CD14-positive monocyte (primary cell): ENCODE data around the gene TCP1. TPM values are rescaled to one million over a fixed set of nuclear protein-coding genes. Genes with fewer than 3 reads are reported as not detected.

Experiments
- DNase-seq, 3 donors: peaks; one replicate each; pipeline ENCODE4 v3.0.0-alpha.2; 2011 to 2022
- H2AFZ ChIP-seq: 2 replicates; pipeline ENCODE4 v1.6.0; 2012; ENCODE audit warnings: mild to moderate bottlenecking, low read depth, low read length, inconsistent platforms; ENCODE audit not compliant: insufficient read depth, poor library complexity, severe bottlenecking
- H3K27ac ChIP-seq, 2 donors: 1 replicate in 1 of 2; 2 replicates in 1 of 2; pipeline ENCODE4 v1.5.1; 2012 to 2013; ENCODE audit warnings: low read length in 2 of 2, control low read depth in 1 of 2, inconsistent platforms in 1 of 2, low read depth in 1 of 2, mild to moderate bottlenecking in 1 of 2
- H3K27me3 ChIP-seq, 2 donors: one replicate each; pipeline versions ENCODE4 v1.6.0 to v1.6.1; 2011 to 2013; ENCODE audit warnings: low read length in 2 of 2; ENCODE audit not compliant: control insufficient read depth in 2 of 2, insufficient read depth in 2 of 2
- H3K36me3 ChIP-seq, 2 donors: replicated peaks in 1 of 2; 1 replicate in 1 of 2; 2 replicates in 1 of 2; pipeline versions ENCODE4 v1.5.1 to v1.6.1; 2012 to 2013; ENCODE audit warnings: low read length in 2 of 2, control low read depth in 1 of 2, inconsistent platforms in 1 of 2, mild to moderate bottlenecking in 1 of 2; ENCODE audit not compliant: insufficient read depth in 2 of 2, control insufficient read depth in 1 of 2
- H3K4me1 ChIP-seq, 2 donors: 1 replicate in 1 of 2; 2 replicates in 1 of 2; pipeline versions ENCODE4 v1.5.1 to v1.6.1; 2012 to 2013; ENCODE audit warnings: low read length in 2 of 2, control low read depth in 1 of 2, inconsistent platforms in 1 of 2, mild to moderate bottlenecking in 1 of 2, moderate library complexity in 1 of 2; ENCODE audit not compliant: insufficient read depth in 2 of 2, control insufficient read depth in 1 of 2
- H3K4me2 ChIP-seq: replicated peaks from 2 replicates; pipeline ENCODE3; 2012; ENCODE audit warnings: low read length, moderate library complexity, mild to moderate bottlenecking; ENCODE audit not compliant: poor library complexity, severe bottlenecking; ENCODE audit errors: extremely low read depth
- H3K4me3 ChIP-seq, 3 experiments: fragments of 200-600 bp in 1 of 3; sonication (generic) in 1 of 3; replicated peaks in 1 of 3; 1 replicate in 2 of 3; 2 replicates in 1 of 3; pipeline ENCODE4 v1.5.1; 2011 to 2013; ENCODE audit warnings: low read length in 3 of 3, mild to moderate bottlenecking in 3 of 3, control low read depth in 2 of 3, low read depth in 2 of 3, inconsistent platforms in 1 of 3, moderate library complexity in 1 of 3
- H3K79me2 ChIP-seq: 2 replicates; pipeline ENCODE4 v1.6.0; 2012; ENCODE audit warnings: mild to moderate bottlenecking, control low read depth, inconsistent platforms, low read length, moderate library complexity; ENCODE audit not compliant: insufficient read depth
- H3K9ac ChIP-seq: 2 replicates; pipeline ENCODE4 v1.6.0; 2017; ENCODE audit warnings: low read length, mild to moderate bottlenecking; ENCODE audit not compliant: insufficient read depth, poor library complexity, severe bottlenecking
- H3K9me3 ChIP-seq, 2 donors: replicated peaks in 1 of 2; 1 replicate in 1 of 2; 2 replicates in 1 of 2; pipeline versions ENCODE4 v1.5.1 to v1.6.1; 2012 to 2013; ENCODE audit warnings: low read length in 2 of 2, control low read depth in 1 of 2; ENCODE audit not compliant: control insufficient read depth in 1 of 2, insufficient read depth in 1 of 2
- H4K20me1 ChIP-seq: 2 replicates; pipeline ENCODE4 v1.6.0; 2012; ENCODE audit warnings: mild to moderate bottlenecking, low read length, control low read depth, moderate library complexity; ENCODE audit not compliant: insufficient read depth
- H3K27ac Mint-ChIP-seq, 7 donors: one replicate each; pipeline ENCODE4 v1.8.0; 2020; ENCODE audit warnings: mild to moderate bottlenecking in 7 of 7, mixed read lengths in 7 of 7, moderate library complexity in 6 of 7, inconsistent platforms in 2 of 7
- H3K27me3 Mint-ChIP-seq, 3 donors: one replicate each; pipeline ENCODE4 v1.8.0; 2021 to 2022; ENCODE audit warnings: low read depth in 3 of 3, mild to moderate bottlenecking in 3 of 3, mixed read lengths in 3 of 3, moderate library complexity in 3 of 3, inconsistent platforms in 1 of 3
- H3K36me3 Mint-ChIP-seq, 2 donors: one replicate each; pipeline ENCODE4 v1.8.0; 2020; ENCODE audit warnings: mixed read lengths in 2 of 2, inconsistent platforms in 1 of 2, mild to moderate bottlenecking in 1 of 2
- H3K4me1 Mint-ChIP-seq: one replicate; pipeline ENCODE4 v1.8.0; 2020; ENCODE audit warnings: mild to moderate bottlenecking, mixed read lengths
- H3K4me3 Mint-ChIP-seq, 2 donors: one replicate each; pipeline ENCODE4 v1.8.0; 2020; ENCODE audit warnings: mild to moderate bottlenecking in 2 of 2, mixed read lengths in 2 of 2, moderate library complexity in 1 of 2
- H3K9me3 Mint-ChIP-seq, 7 donors: one replicate each; pipeline ENCODE4 v1.8.0; 2020 to 2022; ENCODE audit warnings: mixed read lengths in 7 of 7, mild to moderate bottlenecking in 6 of 7, moderate library complexity in 6 of 7, inconsistent platforms in 2 of 7
- CTCF ChIP-seq: fragments of 200-600 bp; IDR thresholded peaks from one replicate; pipeline ENCODE4 v1.8.0; 2022; ENCODE audit warnings: antibody characterized with exemption, mild to moderate bottlenecking
- WGBS: methylation state at CpG from one replicate; pipeline ENCODE4 v1.1.5; 2013; ENCODE audit warnings: missing lambda C conversion rate; ENCODE audit not compliant: insufficient coverage; 5-methylcytosine and 5-hydroxymethylcytosine counted together
- intact Hi-C, 2 donors: fragments of 100-400 bp; cut with micrococcal nuclease; formaldehyde crosslinking; loops; one replicate each; pipeline versions ENCODE4 v1.15.0 to v1.15.1; 2023
- polyA plus RNA-seq, 3 donors: library from polyadenylated mRNA; depleted of rRNA in 1 of 3; unstranded in 2 of 3; stranded (reverse) in 1 of 3; fragments of 300-500 nt in 2 of 3; fragments of >200 nt in 1 of 3; fragmentation: Illumina TruSeq in 2 of 3; gene quantifications; 1 replicate in 2 of 3; 2 replicates in 1 of 3; pipeline ENCODE4 v1.2.3, GENCODE V29; 2012 to 2021

Gene TCP1
- polyA plus RNA-seq, 3 donors: 44.5 to 79.5 (median 69.3) TPM

- DNase-seq: peak; percentile 47 to 82 (median 60)
- Histone ChIP-seq H3K27ac (peak overlapping the region; percentile 95 to 96), H2AFZ (peak overlapping the region; percentile 99), H3K4me2 (peak overlapping the region; percentile 90), H3K4me3 (peak overlapping the region; percentile 83 to 93 (median 90)), H3K9me3 (no peaks in the 10 kb centered on the region), H3K79me2 (peaks cover 6% of the 10 kb centered on the region), H3K4me1 (peaks cover 20 to 29% of the 10 kb centered on the region in 2 donors), H3K36me3 (peaks cover 15 to 40% of the 10 kb centered on the region in 2 donors), H3K9ac (peak overlapping the region; percentile 85), H3K27me3 (no peaks in the 10 kb centered on the region), H4K20me1 (no peaks in the 10 kb centered on the region)
- H3K4me3 Mint-ChIP-seq: peak overlapping the region; percentile 92 to 95
- H3K27ac Mint-ChIP-seq: peak overlapping the region; percentile 93 to 98 (median 95)
- peaks cover 26 to 40% of the 10 kb centered on the region in 2 donors for H3K36me3 Mint-ChIP-seq
- no peaks in the 10 kb centered on the region for H3K9me3 Mint-ChIP-seq
- no peak for TF ChIP-seq CTCF
- no peaks in the 10 kb centered on the region for H3K27me3 Mint-ChIP-seq
- 19% methylated on average over 14 of the region's 16 CpGs for WGBS
- H3K4me1 Mint-ChIP-seq: peaks cover 26% of the 10 kb centered on the region
- intact Hi-C loops: loop anchor here (5.0 kb wide), 1 partner anchor 35 kb away; the partner anchor contains the start of gene WTAP (in 2 of the 2)
Measured at GRCh38 chr6:159762681-159763293, 26.6 kb downstream of the TCP1 start.

- H3K27ac Mint-ChIP-seq: peak within 1 kb of the TSS; percentile 93 to 98 (median 97)
Measured at GRCh38 chr6:159761873-159762680, 27.3 kb downstream of the TCP1 start, which contains the start of gene ACAT2. ACAT2 (plus strand) TSS chr6:159762045; CDS start chr6:159762088, 43 bp downstream.

More at GRCh38 chr6:159761873-159762680, 27.3 kb downstream of the TCP1 start, which contains the start of gene ACAT2:
- Mint-ChIP-seq H3K4me1 (peaks cover 26% of the 10 kb centered on the region), H3K4me3 (peak within 1 kb of the TSS; percentile 92 to 96), H3K27me3 (no peaks in the 10 kb centered on the region), H3K36me3 (peaks cover 24 to 40% of the 10 kb centered on the region in 2 donors), H3K9me3 (no peaks in the 10 kb centered on the region)
- peak; percentile 89 to 93 (median 91) for DNase-seq
- Histone ChIP-seq H2AFZ (peak within 1 kb of the TSS; percentile 99), H3K79me2 (peaks cover 6% of the 10 kb centered on the region), H3K27ac (peak within 1 kb of the TSS; percentile 95 to 96), H3K36me3 (peaks cover 19 to 40% of the 10 kb centered on the region in 2 donors), H3K4me3 (peak within 1 kb of the TSS; percentile 83 to 93 (median 90)), H4K20me1 (peaks cover 3% of the 10 kb centered on the region), H3K9ac (peak within 1 kb of the TSS; percentile 85), H3K4me1 (peaks cover 20 to 29% of the 10 kb centered on the region in 2 donors), H3K9me3 (no peaks in the 10 kb centered on the region), H3K27me3 (no peaks in the 10 kb centered on the region), H3K4me2 (peak within 1 kb of the TSS; percentile 90)
- under 1% methylated on average over 62 of the region's 76 CpGs for WGBS
- intact Hi-C loops: loop anchor here (5.0 kb wide), 1 partner anchor 35 kb away; the partner anchor contains the start of gene WTAP (in 2 of the 2)
- no peak for TF ChIP-seq CTCF
